ENCODE data around the gene PLIN4. TPM values are rescaled to one million over a fixed set of nuclear protein-coding genes. Genes with fewer than 3 reads are reported as not detected.

PLIN4 gene
- total and polyA plus RNA-seq, 9 of the 15 experiments (the other 6 are each of a cell fraction or from before 2014, with no cell fraction given) = 0.04 to 0.16 (median 0.07) TPM; not detected in 3

DNA sequence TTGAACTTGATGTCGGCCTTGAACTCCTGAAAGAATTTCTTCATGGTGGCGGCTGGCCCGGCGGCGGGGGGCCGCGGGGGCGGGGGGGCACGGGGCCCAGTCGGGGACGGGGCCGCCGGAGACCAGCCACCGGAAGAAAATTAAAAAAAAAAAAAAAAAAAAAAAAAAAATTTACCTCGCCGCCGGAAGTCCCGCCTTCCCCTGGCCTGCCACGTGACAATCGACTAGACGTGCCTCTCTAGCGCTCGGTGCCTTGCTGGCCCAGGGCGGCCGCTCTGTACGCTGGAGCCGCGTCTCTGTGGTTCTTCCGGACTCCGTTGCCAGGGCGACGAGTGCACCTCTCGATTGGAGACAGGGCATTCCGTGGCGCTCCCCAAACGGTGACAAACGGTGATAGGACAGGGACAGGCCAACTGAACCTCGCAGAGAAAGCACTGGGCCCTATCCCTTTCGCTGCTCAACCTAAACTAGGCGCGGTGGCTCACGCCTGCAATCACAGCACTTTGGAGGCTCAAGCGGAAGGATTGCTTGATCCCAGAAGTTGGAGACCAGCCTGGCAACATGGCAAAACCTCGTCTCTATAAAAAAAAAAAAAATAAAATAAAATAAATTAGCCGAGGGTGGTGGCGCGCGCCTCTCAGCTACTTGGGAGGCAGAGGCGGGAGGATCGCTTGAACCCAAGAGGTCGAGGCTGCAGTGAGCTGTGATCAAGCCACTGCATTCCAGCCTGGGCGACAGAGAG lies 60.5 kb downstream of the PLIN4 start, which contains the start of gene UBXN6 (continued):
- TF ChIP-seq, protein P1, sequence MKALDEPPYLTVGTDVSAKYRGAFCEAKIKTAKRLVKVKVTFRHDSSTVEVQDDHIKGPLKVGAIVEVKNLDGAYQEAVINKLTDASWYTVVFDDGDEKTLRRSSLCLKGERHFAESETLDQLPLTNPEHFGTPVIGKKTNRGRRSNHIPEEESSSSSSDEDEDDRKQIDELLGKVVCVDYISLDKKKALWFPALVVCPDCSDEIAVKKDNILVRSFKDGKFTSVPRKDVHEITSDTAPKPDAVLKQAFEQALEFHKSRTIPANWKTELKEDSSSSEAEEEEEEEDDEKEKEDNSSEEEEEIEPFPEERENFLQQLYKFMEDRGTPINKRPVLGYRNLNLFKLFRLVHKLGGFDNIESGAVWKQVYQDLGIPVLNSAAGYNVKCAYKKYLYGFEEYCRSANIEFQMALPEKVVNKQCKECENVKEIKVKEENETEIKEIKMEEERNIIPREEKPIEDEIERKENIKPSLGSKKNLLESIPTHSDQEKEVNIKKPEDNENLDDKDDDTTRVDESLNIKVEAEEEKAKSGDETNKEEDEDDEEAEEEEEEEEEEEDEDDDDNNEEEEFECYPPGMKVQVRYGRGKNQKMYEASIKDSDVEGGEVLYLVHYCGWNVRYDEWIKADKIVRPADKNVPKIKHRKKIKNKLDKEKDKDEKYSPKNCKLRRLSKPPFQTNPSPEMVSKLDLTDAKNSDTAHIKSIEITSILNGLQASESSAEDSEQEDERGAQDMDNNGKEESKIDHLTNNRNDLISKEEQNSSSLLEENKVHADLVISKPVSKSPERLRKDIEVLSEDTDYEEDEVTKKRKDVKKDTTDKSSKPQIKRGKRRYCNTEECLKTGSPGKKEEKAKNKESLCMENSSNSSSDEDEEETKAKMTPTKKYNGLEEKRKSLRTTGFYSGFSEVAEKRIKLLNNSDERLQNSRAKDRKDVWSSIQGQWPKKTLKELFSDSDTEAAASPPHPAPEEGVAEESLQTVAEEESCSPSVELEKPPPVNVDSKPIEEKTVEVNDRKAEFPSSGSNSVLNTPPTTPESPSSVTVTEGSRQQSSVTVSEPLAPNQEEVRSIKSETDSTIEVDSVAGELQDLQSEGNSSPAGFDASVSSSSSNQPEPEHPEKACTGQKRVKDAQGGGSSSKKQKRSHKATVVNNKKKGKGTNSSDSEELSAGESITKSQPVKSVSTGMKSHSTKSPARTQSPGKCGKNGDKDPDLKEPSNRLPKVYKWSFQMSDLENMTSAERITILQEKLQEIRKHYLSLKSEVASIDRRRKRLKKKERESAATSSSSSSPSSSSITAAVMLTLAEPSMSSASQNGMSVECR (CRISPR knock-in tag; IDR thresholded peaks at IDR 0.05) = peak; percentile 78; the same call in 1 of the 2 replicates
- TF ChIP-seq ELF1 (tag; IDR thresholded peaks at IDR 0.05) = peak; percentile 95
- no peak for TF ChIP-seq ZNF232 (CRISPR knock-in tag; IDR thresholded peaks at IDR 0.05)
- TF ChIP-seq RBM14 (IDR thresholded peaks at IDR 0.05; ENCODE audit: borderline replicate concordance, insufficient read depth, low read depth, low read length) = no peak
- TF ChIP-seq, protein P2, sequence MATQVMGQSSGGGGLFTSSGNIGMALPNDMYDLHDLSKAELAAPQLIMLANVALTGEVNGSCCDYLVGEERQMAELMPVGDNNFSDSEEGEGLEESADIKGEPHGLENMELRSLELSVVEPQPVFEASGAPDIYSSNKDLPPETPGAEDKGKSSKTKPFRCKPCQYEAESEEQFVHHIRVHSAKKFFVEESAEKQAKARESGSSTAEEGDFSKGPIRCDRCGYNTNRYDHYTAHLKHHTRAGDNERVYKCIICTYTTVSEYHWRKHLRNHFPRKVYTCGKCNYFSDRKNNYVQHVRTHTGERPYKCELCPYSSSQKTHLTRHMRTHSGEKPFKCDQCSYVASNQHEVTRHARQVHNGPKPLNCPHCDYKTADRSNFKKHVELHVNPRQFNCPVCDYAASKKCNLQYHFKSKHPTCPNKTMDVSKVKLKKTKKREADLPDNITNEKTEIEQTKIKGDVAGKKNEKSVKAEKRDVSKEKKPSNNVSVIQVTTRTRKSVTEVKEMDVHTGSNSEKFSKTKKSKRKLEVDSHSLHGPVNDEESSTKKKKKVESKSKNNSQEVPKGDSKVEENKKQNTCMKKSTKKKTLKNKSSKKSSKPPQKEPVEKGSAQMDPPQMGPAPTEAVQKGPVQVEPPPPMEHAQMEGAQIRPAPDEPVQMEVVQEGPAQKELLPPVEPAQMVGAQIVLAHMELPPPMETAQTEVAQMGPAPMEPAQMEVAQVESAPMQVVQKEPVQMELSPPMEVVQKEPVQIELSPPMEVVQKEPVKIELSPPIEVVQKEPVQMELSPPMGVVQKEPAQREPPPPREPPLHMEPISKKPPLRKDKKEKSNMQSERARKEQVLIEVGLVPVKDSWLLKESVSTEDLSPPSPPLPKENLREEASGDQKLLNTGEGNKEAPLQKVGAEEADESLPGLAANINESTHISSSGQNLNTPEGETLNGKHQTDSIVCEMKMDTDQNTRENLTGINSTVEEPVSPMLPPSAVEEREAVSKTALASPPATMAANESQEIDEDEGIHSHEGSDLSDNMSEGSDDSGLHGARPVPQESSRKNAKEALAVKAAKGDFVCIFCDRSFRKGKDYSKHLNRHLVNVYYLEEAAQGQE (IDR thresholded peaks at IDR 0.05; ENCODE audit: borderline replicate concordance) = peak; percentile 42
- TF ChIP-seq, protein P2 (CRISPR knock-in tag; IDR thresholded peaks at IDR 0.05; ENCODE audit: low read depth) = no peak
- TF ChIP-seq, protein P3, sequence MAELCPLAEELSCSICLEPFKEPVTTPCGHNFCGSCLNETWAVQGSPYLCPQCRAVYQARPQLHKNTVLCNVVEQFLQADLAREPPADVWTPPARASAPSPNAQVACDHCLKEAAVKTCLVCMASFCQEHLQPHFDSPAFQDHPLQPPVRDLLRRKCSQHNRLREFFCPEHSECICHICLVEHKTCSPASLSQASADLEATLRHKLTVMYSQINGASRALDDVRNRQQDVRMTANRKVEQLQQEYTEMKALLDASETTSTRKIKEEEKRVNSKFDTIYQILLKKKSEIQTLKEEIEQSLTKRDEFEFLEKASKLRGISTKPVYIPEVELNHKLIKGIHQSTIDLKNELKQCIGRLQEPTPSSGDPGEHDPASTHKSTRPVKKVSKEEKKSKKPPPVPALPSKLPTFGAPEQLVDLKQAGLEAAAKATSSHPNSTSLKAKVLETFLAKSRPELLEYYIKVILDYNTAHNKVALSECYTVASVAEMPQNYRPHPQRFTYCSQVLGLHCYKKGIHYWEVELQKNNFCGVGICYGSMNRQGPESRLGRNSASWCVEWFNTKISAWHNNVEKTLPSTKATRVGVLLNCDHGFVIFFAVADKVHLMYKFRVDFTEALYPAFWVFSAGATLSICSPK (IDR thresholded peaks at IDR 0.05; ENCODE audit: borderline replicate concordance) = no peak

Data from K562 (cell line).